Stomach (tissue), 9 donors: ENCODE results near the gene SLC18A2. TPM values are rescaled to one million over a fixed set of nuclear protein-coding genes. Genes with fewer than 3 reads are reported as not detected.

Experiments
- DNase-seq, 2 donors: peaks; one replicate each; pipeline versions ENCODE4 v3.0.0 to v3.0.0-alpha.2; 2013 to 2019
- H3K27ac ChIP-seq, 5 donors: fragments of 200-600 bp in 4 of 5; sonication (generic) in 4 of 5; one replicate each; pipeline ENCODE4 v1.5.1; 2013 to 2019; ENCODE audit warnings: mild to moderate bottlenecking in 1 of 5, moderate library complexity in 1 of 5
- H3K27me3 ChIP-seq, 3 donors: fragments of 200-600 bp; sonication (generic); one replicate each; pipeline ENCODE4 v1.5.1; 2017 to 2019; ENCODE audit warnings: mixed run types in 1 of 3
- H3K36me3 ChIP-seq, 4 donors: fragments of 200-600 bp; sonication (generic); 1 replicate in 3 of 4; 2 replicates in 1 of 4; pipeline ENCODE4 v1.5.1; 2016 to 2019
- H3K4me1 ChIP-seq, 4 donors: fragments of 200-600 bp; sonication (generic); one replicate each; pipeline ENCODE4 v1.5.1; 2016 to 2019
- H3K4me3 ChIP-seq, 4 donors: fragments of 200-600 bp; sonication (generic) in 3 of 4; one replicate each; pipeline ENCODE4 v1.5.1; 2016 to 2019; ENCODE audit warnings: mild to moderate bottlenecking in 1 of 4
- H3K9me3 ChIP-seq, 4 donors: fragments of 200-600 bp; sonication (generic); one replicate each; pipeline ENCODE4 v1.5.1; 2016 to 2019
- EP300 ChIP-seq: sonication (generic); formaldehyde crosslinking; IDR thresholded peaks from one replicate; pipeline ENCODE4 v1.6.1; 2017; ENCODE audit warnings: antibody characterized with exemption
- POLR2A ChIP-seq, 4 donors: fragments of 450-650 bp; IDR thresholded peaks; one replicate each; pipeline ENCODE4 v1.6.1; 2016; ENCODE audit warnings: antibody characterized with exemption in 4 of 4, control low read depth in 2 of 4, mild to moderate bottlenecking in 1 of 4, moderate library complexity in 1 of 4
- POLR2AphosphoS5 ChIP-seq, 3 donors: sonication (generic); formaldehyde crosslinking; IDR thresholded peaks; one replicate each; pipeline ENCODE4 v1.6.1; 2016; ENCODE audit warnings: antibody characterized with exemption in 3 of 3
- WGBS, 5 donors: extraction: QIAGEN DNeasy Blood & Tissue Kit in 3 of 5; methylation state at CpG; one replicate each; pipeline versions ENCODE4 v1.1.5 to v1.1.7; 2013 to 2018; 5-methylcytosine and 5-hydroxymethylcytosine counted together
- intact Hi-C: fragments of 100-400 bp; cut with DNase I; formaldehyde crosslinking; loops from one replicate; pipeline ENCODE4 v1.15.1; 2023; ENCODE audit warnings: low total_unique reads
- polyA plus RNA-seq, 3 donors: library from polyadenylated mRNA; stranded (reverse); fragments of 200-250 nt; gene quantifications; one replicate each; pipeline ENCODE4 v1.2.3, GENCODE V29; 2013
- total RNA-seq, 5 donors: library from RNA; depleted of rRNA; stranded (reverse); fragments of >200 nt; gene quantifications; one replicate each; pipeline versions ENCODE4 v1.1.0 to v1.2.3, GENCODE V29; 2014 to 2016
- TF ChIP-seq, protein P1 (sequence below), 7 experiments: fragments of 450-650 bp in 4 of 7; fragments of 200-600 bp in 3 of 7; sonication (generic) in 3 of 7; IDR thresholded peaks; one replicate each; pipeline ENCODE4 v1.5.1; 2016 to 2019; ENCODE audit warnings: antibody characterized with exemption in 7 of 7, control low read depth in 2 of 7, mild to moderate bottlenecking in 1 of 7
- donor health status: healthy with polysubstance abuse.
- donor health status: Bipolar disorder and iron deficiency.
- donor health status: healthy.

The SLC18A2 gene
- total and polyA plus RNA-seq, 8 donors = 0.43 to 49.6 (median 2.3) TPM; not detected in 1

GRCh38 chr10:117201826-117202225 lies 39.1 kb upstream of the SLC18A2 start:
- intact Hi-C loops = no loop called here

GRCh38 chr10:117204316-117204715 lies 36.6 kb upstream of the SLC18A2 start:
- Histone ChIP-seq H3K9me3 (no peaks in the 10 kb centered on the region), H3K27ac (no peak overlapping the region), H3K4me1 (no peaks in the 10 kb centered on the region), H3K4me3 (no peak overlapping the region), H3K36me3 (no peaks in the 10 kb centered on the region), H3K27me3 (peaks cover 0 to 48% (median 4%) of the 10 kb centered on the region in 3 donors)
- TF ChIP-seq, protein P1, sequence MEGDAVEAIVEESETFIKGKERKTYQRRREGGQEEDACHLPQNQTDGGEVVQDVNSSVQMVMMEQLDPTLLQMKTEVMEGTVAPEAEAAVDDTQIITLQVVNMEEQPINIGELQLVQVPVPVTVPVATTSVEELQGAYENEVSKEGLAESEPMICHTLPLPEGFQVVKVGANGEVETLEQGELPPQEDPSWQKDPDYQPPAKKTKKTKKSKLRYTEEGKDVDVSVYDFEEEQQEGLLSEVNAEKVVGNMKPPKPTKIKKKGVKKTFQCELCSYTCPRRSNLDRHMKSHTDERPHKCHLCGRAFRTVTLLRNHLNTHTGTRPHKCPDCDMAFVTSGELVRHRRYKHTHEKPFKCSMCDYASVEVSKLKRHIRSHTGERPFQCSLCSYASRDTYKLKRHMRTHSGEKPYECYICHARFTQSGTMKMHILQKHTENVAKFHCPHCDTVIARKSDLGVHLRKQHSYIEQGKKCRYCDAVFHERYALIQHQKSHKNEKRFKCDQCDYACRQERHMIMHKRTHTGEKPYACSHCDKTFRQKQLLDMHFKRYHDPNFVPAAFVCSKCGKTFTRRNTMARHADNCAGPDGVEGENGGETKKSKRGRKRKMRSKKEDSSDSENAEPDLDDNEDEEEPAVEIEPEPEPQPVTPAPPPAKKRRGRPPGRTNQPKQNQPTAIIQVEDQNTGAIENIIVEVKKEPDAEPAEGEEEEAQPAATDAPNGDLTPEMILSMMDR (IDR thresholded peaks at IDR 0.05) = no peak
- TF ChIP-seq POLR2AphosphoS5 (IDR thresholded peaks at IDR 0.05) = no peak
- TF ChIP-seq POLR2A (IDR thresholded peaks at IDR 0.05) = no peak
- no peak for TF ChIP-seq EP300
- intact Hi-C loops = no loop called here
- no peak for DNase-seq
- WGBS, 5 donors = 29 to 50% (median 43%) methylated on average over 2 of the region's 2 CpGs

More at GRCh38 chr10:117201826-117202225, 39.1 kb upstream of the SLC18A2 start:
- Histone ChIP-seq H3K4me3 (no peak overlapping the region), H3K36me3 (no peaks in the 10 kb centered on the region), H3K27ac (no peak overlapping the region), H3K27me3 (peaks cover 0 to 37% (median 4%) of the 10 kb centered on the region in 3 donors), H3K9me3 (no peaks in the 10 kb centered on the region), H3K4me1 (no peaks in the 10 kb centered on the region)
- WGBS, 5 donors = 55 to 72% (median 60%) methylated on average over 2 to 4 of the region's 4 CpGs
- no peak for DNase-seq
- TF ChIP-seq EP300 = no peak
- TF ChIP-seq POLR2AphosphoS5 (IDR thresholded peaks at IDR 0.05) = no peak
- no peak for TF ChIP-seq POLR2A (IDR thresholded peaks at IDR 0.05)
- TF ChIP-seq, protein P1 (IDR thresholded peaks at IDR 0.05) = no peak

DNA sequence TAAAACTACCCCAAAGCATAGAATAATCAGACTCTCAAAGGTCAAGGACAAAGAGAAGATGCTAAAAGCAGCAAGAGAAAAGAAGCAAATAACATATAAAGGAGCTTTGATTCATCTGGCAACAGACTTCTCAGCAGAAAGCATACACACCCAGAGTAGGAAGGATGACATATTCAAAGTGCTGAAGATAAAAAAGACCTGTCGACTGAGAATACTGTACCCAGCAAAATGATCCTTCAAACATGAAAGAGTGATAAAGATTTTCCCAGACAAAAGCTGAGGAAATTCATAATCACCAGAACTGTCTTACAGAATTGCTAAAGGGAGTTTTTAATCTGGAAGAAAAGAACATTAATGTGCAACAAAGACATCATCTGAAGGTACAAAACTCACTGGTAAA lies 28.7 kb upstream of the SLC18A2 start:
- H3K36me3 ChIP-seq = no peaks in the 10 kb centered on the region
- H3K9me3 ChIP-seq = peaks cover 0 to 23% (median 15%) of the 10 kb centered on the region in 4 donors
- intact Hi-C loops = loop anchor here (10.0 kb wide), 1 partner anchor 233 kb away; no protein-coding TSS in a partner anchor
- TF ChIP-seq POLR2A (IDR thresholded peaks at IDR 0.05) = no peak
- H3K27ac ChIP-seq = no peak overlapping the region
- 81 to 94% (median 88%) methylated on average over 1 of the region's 1 CpG for WGBS, 5 donors
- H3K4me3 ChIP-seq = no peak overlapping the region
- peaks cover 0 to 77% (median 21%) of the 10 kb centered on the region in 3 donors for H3K27me3 ChIP-seq
- H3K4me1 ChIP-seq = peaks cover 8 to 13% (median 11%) of the 10 kb centered on the region in 4 donors
- DNase-seq = no peak

DNA sequence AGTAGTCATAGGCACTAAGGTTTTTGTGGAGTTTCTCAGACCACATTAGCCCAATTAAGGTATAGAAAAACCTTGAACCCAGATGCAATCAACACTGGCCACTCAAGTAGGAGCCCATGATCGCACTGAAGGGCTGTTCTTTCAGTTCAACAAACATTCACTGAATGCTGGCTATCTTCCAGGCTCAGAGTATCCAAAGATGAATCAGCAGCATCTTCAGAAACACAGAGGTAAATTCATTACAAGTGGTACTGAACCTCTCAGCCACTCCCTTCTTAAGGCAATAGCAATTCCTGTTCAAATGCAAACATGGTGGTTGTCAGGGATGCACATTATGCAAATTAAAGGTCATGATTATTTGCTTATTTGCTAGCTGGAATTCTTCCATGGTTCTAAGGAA lies 26.5 kb upstream of the SLC18A2 start:
- TF ChIP-seq, protein P1 (IDR thresholded peaks at IDR 0.05) = no peak
- TF ChIP-seq EP300 (no peak), POLR2A (IDR thresholded peaks at IDR 0.05) (no peak), POLR2AphosphoS5 (IDR thresholded peaks at IDR 0.05) (no peak)
- Histone ChIP-seq H3K36me3 (no peaks in the 10 kb centered on the region), H3K9me3 (peaks cover 0 to 23% (median 15%) of the 10 kb centered on the region in 4 donors), H3K4me3 (no peak overlapping the region), H3K4me1 (peaks cover 9 to 17% (median 16%) of the 10 kb centered on the region in 4 donors), H3K27me3 (peaks cover 0 to 75% (median 36%) of the 10 kb centered on the region in 3 donors), H3K27ac (no peak overlapping the region)
- intact Hi-C loops = loop anchor here (10.0 kb wide), 1 partner anchor 230 kb away; no protein-coding TSS in a partner anchor
- DNase-seq = no peak
- WGBS, 5 donors = 43 to 100% (median 50%) methylated on average over 1 of the region's 1 CpG

DNA sequence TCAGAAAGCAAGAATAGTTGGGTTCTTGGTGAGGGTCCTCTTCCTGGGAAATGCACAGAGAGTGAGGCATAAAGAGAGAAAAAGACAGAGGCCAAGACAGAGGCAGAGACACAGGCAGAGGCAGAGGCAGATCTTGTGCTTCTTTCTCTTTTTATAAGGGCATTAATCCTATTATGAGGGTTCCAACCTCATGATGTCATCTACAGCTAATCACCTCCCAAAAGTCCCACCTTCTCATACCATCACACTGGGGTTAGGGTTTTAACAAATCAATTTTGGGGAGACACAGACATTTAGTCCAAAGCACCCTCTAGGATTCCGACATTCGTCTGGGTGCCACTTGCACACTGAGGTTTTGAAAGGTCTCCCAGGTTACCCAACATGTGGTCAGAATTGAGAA lies 25.8 kb upstream of the SLC18A2 start:
- 78 to 83% (median 83%) methylated on average over 2 of the region's 2 CpGs for WGBS, 5 donors
- Histone ChIP-seq H3K36me3 (no peaks in the 10 kb centered on the region), H3K4me1 (peaks cover 9 to 17% (median 16%) of the 10 kb centered on the region in 4 donors), H3K27me3 (peaks cover 0 to 74% (median 36%) of the 10 kb centered on the region in 3 donors), H3K4me3 (no peak overlapping the region), H3K9me3 (peaks cover 0 to 23% (median 15%) of the 10 kb centered on the region in 4 donors), H3K27ac (no peak overlapping the region)
- TF ChIP-seq, protein P1 (IDR thresholded peaks at IDR 0.05) = no peak
- no peak for TF ChIP-seq POLR2A (IDR thresholded peaks at IDR 0.05)
- no peak for TF ChIP-seq EP300
- TF ChIP-seq POLR2AphosphoS5 (IDR thresholded peaks at IDR 0.05) = no peak
- no peak for DNase-seq
- intact Hi-C loops = loop anchor here (10.0 kb wide), 1 partner anchor 230 kb away; no protein-coding TSS in a partner anchor
